Hypothalamus (tissue), 51 donors: ENCODE data around the gene RPL13A.

ENCODE experiments used
- DNase-seq, 51 donors: peaks; one replicate each; lab custom pipeline; 2025; lab: John Stamatoyannopoulos, UW

RPL13A gene

DNA sequence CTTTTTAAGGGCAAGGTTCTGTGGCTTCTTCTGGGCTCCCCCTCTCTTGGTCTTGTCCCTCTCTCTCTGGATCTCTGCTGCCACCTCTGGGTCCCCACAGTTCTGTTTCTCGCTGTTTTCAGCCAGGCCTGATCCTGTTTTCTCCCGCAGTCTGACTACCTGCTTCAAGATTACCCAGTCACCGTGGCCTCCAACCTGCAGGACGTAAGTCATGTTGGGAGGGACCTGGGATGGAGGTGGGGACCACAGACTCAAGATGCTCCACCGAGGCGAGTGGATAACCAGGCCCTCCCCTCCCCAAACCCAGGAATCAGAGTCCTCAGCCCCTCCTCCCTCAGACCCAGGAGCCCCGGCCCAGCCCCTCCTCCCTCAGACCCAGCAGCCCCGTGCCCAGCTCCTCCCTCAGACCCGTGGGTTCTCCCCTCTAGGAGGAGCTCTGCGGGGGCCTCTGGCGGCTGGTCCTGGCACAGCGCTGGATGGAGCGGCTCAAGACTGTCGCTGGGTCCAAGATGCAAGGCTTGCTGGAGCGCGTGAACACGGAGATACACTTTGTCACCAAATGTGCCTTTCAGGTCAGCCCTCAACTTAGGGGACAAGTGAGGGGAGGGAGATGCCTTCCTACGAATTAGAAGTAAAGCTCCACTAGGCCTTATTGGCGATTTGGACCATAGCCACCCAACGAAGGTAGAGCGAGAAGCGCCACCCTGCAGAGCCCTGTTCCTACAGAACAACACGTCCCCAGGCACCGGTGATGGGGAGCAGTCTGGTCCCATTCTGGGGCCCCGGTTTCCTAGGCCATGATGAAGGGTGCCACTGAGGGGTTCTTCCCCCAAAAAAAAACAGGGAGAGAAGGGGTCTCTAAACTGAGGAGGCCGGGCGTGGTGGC is 11.2 kb upstream of the RPL13A start:
- DNase-seq, result peak in 20 of 51 donors; percentile 3 to 54 (median 22)

DNA sequence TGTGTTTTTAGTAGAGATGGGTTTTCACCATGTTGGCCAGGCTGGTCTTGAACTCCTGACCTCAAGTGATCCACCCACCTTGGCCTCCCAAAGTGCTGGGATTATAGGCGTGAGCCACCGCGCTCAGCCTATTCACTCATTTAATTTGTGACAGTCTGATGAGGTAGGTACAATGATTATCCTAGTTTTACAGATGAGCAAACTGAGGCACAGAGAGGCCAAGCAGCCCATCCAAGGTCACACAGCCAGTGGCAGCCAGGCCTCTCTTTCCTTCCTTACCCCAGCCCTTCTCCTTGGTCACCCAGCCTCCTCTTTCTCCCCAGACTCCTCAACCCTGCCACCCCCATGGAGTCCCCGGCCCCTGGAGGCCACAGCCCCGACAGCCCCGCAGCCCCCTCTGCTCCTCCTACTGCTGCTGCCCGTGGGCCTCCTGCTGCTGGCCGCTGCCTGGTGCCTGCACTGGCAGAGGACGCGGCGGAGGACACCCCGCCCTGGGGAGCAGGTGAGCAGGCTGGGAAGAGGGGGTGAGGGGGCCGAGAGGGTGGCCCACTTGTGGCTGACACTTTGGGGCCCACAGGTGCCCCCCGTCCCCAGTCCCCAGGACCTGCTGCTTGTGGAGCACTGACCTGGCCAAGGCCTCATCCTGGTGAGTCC is 7.3 kb upstream of the RPL13A start:
- no peak for DNase-seq

DNA sequence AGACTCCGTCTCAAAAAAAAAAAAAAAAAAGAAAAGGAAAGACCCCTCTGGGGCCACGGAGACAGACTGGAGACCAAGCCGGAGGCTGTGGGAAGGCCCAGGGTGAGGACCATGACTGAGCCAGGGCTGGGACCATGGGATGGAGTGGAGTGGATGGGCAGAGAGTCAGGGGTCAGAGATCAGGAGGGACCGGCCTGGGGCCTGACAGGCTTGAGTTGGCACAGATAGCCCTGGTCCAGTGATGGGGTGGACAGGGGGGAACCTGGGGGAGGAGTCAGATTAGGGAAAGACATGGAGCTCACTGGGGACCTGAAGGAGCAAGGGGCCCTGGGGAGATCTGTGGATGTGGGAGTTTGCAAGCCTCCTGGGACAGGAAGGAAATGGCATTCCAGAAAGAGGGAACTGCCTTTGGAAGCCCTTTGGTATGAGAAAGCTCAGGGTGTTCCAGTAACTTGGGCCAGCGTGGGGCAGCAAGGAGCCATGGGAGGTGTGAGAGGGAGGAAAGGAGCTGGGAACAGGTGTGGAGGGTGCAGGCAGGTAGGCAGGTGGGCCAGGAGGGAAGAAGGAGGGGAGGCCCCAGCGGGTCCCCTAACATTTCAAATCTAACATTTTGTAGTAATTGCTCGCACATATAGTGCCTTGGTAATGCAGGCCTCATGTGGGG is 6.3 kb upstream of the RPL13A start:
- no peak for DNase-seq

DNA sequence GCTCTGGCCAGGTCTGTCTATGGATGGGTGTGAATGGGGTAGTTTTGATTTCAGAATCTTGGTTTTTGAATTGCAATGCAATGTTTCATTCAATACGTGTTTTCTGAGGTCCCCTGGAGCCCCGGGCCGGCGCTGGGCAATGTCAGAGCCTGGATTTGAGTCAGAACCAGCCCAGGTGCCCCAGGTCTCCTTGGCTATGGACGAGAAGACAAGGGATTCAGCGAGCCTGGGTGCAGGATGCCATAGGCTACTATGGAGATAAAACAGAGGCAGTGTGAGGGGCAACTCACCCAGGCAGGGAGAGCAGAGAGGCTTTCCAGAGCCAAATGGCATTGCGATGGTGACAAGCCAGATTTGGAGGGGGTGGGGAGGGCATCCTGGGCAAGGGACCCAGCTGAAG is 1.2 kb upstream of the RPL13A start:
- DNase-seq, result no peak

DNA sequence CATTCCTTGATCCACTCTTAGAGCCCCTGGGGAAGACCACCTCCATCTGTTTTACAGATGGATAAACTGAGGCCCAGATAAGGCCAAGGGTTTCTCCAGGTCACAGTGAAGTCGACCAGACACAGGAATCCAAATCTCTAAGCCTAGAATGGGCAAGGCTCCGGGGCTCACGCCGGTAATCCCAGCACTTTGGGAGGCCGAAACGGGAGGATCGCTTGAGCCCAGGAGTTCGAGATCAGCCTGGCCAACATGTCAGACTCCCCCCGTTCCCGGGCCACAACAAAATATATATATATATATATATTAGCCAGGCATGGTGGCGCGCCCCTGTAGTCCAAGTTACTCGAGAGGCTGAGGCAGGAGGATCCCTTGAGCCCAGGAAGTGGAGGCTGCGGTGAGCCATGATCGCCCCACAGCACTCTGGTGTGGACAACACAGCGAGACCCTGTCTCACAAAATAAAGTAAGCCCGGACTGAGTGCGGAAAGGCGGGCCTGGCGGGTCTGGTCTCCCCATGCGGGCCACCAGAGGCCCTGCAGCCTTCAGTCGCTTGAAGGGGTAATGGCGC is 615 bp upstream of the RPL13A start:
- no peak for DNase-seq

DNA sequence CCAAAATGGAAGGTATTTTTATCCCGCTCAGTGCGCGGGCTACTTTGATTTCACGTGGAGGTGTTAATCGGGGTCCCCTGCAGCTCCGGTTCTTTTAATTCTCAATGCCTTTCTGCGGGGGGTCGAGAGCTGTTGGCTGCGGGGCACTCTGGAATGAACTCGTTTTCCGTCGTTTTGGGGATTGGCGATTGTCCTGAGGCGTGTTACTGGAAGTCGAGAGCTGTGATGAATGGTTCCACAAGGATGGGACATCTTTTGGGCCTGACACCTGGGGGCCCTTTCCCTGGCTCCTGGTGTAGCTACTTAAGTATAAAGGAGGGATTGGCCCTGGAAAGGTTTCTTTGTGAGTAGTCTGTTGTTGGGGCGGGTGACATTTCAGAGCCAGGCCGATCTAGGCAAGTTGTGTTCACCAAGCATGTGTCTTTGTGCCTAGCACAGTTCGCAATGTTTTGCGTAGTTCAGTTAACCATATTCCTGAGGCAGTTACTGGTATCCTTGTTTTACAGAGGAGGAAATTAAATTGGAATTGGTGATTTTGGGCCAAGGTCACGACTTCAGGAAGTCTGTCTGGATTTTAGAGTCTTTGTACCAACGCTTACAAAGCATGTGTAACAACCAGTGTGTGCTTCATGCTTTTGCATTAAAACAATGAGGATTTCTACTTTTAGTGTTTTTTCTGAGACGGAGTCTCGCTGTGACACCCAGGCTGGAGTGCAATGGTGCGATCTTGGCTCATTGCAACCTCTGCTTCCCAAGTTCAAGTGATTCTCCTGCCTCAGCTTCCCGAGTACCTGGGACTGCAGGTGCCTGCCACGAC is 846 bp downstream of the RPL13A start:
- DNase-seq, result peak in 2 of 51 donors; percentile 3

DNA sequence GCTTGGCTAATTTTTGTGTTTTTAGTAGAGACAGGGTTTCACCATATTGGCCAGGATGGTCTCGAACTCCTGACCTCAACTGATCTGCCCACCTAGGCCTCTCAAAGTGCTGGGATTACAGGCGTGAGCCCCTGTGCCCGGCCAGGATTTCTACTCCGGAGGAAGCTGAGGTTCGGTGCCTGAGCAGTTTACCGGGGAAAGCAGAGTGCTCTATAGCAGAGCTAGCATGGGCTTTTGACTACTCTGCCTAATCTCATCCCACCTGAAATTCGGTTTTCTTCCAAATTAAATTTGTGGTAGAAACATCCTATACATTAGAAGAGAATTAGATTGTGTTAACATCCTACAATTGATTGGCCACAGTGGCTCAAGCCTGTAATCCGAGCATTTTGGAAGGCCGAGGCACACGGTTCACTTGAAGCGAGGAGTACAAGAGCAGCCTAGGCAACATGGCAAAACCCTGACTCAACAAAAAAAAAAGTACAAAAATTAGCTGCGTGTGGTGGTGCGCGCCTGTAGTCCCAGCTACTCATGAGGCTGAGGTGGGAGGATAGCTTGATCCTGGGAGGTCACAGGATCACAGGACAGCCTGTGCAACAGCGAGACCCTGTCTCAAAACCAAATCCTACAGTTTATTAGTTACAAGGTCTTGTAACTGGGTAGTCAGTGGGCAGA is 1.6 kb downstream of the RPL13A start:
- no peak for DNase-seq

DNA sequence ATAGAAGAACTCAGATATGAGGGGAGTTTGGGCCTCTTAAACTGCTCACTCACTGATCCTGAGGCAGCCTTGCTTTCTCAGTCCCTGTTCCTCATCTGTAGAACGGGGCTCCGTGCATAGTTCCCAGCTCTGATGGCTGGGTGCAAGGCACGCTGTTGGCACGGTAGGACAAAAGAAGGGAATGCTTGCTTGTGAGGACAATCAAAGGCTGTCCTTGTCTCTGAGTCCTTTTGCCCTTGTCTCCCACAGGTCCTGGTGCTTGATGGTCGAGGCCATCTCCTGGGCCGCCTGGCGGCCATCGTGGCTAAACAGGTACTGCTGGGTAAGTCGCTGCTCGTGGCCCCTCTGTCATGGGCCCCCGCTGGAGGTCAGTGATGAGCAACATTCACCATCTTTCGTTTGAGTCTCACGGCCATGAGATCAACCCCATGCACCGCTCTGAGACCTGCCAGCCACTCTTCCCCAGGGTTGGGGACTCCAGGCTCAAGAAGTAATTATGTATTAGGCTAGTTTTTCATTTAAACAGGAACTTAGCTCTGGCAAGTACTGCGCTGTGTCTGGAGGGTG is 2.3 kb downstream of the RPL13A start:
- no peak for DNase-seq

DNA sequence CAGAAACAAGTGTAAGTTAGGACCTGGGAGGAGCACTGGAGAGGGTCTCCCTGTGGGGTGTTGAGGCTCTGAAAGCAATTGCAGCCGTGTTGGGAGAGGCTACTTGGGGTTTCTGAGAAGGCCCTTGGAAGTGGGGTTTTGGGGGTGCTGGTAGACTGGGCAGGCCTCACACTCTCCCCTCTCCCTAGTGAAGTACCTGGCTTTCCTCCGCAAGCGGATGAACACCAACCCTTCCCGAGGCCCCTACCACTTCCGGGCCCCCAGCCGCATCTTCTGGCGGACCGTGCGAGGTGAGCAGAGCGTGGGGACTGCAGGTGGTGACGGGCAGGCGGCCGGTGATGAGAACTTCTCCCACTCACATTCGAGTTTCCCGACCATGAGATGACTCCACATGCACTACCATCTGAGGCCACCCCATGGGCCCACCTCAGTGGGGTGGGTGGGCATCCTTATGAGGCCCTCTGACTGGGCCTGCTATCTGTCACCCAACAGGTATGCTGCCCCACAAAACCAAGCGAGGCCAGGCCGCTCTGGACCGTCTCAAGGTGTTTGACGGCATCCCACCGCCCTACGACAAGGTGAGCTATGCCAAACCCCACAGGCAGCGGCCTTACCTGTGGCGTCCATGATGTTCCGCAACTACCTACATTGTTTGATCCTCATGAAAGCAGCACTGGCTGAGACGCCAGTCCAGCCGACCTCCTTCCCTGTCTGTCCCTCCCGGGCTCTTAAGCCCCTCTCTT is 3.0 kb downstream of the RPL13A start:
- no peak for DNase-seq

DNA sequence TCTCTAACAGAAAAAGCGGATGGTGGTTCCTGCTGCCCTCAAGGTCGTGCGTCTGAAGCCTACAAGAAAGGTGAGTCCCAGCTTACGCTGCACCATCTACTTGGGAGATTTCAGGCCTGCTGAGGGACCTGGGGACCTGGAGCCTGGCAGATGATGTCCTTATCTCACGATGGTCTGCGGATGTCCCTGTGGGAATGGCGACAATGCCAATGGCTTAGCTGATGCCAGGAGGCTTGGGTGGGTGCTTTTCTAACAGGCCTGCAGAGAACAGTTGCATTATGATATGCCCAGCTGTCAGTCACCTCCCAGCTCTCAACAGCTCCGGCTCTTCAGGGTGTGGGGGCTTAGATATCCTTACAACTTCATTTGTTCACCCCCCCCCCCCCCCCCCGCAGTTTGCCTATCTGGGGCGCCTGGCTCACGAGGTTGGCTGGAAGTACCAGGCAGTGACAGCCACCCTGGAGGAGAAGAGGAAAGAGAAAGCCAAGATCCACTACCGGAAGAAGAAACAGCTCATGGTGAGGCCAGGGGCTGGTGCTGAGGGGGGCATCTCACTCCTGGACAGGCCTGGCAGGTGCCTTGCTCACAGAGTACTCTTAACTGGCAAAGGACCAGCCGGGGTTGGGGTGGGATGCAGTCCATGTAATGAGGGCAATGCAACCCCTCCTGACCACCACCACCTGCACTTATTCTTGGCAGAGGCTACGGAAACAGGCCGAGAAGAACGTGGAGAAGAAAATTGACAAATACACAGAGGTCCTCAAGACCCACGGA is 3.8 kb downstream of the RPL13A start:
- DNase-seq, result no peak

DNA sequence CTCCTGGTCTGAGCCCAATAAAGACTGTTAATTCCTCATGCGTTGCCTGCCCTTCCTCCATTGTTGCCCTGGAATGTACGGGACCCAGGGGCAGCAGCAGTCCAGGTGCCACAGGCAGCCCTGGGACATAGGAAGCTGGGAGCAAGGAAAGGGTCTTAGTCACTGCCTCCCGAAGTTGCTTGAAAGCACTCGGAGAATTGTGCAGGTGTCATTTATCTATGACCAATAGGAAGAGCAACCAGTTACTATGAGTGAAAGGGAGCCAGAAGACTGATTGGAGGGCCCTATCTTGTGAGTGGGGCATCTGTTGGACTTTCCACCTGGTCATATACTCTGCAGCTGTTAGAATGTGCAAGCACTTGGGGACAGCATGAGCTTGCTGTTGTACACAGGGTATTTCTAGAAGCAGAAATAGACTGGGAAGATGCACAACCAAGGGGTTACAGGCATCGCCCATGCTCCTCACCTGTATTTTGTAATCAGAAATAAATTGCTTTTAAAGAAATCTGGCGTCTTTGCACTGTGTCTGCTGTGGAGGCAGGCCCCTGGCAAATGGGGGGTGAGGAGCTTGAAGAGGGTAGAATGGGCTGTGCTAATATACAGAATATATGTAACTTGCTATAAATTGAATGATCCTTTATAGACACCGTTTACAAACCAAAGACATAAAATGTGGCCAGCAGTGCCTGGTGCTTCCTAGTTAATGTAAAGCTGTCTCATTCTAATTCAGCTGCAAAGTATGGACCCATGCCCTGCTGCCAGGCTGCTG is 4.6 kb downstream of the RPL13A start:
- DNase-seq, result no peak

DNA sequence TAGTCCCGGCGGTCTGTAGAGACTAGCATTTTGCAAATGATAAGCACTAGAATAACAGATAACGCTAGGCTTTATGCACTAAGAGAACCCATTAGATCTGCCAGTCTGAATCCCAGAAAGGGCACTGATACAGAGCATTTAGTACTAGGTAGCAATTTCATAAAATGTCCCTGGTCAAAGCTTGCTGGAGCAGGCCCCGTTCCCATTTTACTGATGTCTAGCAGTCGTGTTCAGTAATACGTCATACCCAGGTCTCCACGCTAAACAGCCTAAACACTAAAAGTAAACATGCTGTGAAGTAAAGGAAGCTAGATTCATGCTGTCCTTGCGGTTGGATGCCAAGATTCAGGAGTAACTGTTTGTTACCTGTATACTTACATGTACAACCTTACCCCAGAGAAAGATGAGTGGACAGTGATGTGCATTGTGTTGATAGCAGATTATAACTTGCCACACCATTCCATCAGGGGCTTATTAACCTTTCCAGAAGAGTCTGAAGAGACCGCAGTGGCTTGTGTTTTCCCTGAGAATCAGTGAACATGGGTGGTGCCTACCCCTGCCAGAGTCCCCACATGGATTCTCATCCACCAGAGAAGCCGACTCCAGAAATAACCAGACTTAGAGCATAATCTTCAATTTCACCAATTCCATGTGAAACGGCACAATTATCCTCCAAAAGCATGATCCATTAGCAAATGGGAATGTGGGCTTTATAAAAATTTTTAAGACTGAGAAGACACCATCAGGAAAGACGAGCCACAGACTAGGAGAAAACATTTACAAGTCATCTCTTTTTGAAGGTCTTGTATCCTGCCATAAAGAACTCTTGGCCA is 5.4 kb downstream of the RPL13A start:
- no peak for DNase-seq

DNA sequence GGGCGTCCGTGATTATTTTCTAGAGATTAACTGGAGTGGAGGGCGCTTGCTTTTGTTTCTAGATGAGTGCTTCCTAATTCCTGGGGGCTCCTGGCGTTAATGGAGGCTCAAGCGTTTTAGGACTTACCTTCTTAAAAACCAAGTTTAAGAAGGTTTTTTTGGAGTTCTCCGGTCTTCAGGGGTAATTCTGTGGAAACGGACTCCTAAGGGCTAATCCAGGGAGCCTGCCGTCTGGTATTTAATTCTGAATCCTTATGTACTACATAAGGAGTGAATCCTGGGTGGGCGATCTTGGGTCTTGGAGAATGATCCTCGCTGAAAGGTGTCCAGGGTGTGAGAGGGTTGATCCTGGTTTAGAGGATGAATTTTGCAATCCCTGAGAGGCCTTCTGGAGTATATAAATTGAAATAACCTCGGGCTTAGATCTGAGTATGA is 9.2 kb downstream of the RPL13A start:
- DNase-seq, result no peak

DNA sequence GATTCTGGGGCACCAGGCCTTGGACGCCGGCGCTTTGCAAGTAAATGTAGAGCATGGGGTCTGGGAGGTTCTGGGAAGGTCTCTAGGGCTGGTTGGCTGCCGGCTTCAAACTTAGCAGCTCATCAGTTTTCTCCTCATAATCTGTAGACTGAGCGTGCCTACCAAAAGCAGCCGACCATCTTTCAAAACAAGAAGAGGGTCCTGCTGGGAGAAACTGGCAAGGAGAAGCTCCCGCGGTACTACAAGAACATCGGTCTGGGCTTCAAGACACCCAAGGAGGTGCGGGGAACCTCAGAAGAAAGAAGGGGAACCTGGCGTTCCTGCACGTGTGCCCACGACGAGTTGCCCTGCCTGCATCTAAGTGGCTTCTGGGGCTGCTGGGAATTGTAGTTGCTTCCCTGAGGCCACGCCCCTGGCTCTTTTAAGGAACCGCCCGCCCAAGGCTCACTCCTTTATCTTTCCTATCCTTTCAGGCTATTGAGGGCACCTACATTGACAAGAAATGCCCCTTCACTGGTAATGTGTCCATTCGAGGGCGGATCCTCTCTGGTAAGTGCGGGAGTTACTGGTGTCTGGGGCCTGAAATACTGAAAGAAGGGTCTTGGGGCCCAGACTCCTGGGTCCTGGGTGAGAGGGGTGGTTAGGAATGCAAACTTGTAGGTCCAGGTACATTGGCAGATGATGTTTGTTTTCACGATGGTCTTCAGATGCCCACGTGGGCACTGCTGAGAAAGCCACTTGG is 9.8 kb downstream of the RPL13A start:
- peak in 18 of 51 donors; percentile 6 to 57 (median 18) for DNase-seq

DNA sequence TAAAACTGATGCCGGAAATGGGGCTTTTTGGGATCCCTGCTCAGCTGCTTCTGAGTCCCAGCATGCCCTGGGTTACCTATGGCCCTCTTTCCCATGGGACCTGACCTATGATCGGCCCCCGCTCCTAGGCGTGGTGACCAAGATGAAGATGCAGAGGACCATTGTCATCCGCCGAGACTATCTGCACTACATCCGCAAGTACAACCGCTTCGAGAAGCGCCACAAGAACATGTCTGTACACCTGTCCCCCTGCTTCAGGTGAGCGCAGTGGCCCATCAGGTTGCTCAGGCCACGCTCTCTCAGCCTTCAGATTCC is 10.3 kb downstream of the RPL13A start:
- no peak for DNase-seq

DNA sequence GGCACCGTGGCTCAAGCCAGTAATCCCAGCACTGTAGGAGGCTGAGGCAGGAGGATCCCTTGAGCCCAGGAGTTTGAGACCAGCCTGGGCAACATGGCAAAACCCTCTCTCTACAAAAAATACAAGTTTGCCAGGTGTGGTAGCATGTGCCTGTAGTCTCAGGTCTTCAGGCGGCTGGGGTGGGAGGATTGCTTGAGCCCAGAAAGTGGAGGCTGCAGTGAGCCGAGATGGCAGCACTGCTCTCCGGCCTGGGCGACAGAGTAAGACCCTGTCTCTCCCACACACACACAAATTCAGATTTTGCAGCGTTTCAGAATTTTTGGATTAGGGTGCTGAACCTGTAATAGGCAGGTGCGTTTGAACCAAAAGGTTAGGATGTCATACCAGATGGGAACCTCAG is 11.1 kb downstream of the RPL13A start:
- no peak for DNase-seq
